Activated CD4-positive, alpha-beta memory T cell treated with anti-CD3 and anti-CD28 coated beads, Interleukin-2, amount 10 ng/mL, durations not matched to agents 7 days and 5 days (primary cell): ENCODE measurements around the gene HK1. TPM values are rescaled to one million over a fixed set of nuclear protein-coding genes. Genes with fewer than 3 reads are reported as not detected.

Experiments
- CTCF ChIA-PET: fragments of 350-600 bp; sonication (Branson Sonifier 250); formaldehyde crosslinking; loops from one replicate; lab custom pipeline; 2021; ENCODE audit warnings: antibody characterized with exemption, inconsistent platforms; lab: Charles Lee
- POLR2A ChIA-PET: fragments of 350-600 bp; sonication (Branson Sonifier 250); formaldehyde crosslinking; loops from one replicate; lab custom pipeline; 2021; ENCODE audit warnings: antibody characterized with exemption; lab: Charles Lee
- DNase-seq: peaks from one replicate; pipeline ENCODE4 v3.0.0-alpha.2; 2020
- H3K27ac Mint-ChIP-seq: one replicate; pipeline ENCODE4 v1.8.0; 2021; ENCODE audit warnings: mild to moderate bottlenecking, mixed read lengths
- H3K27me3 Mint-ChIP-seq: one replicate; pipeline ENCODE4 v1.8.0; 2021; ENCODE audit warnings: mixed read lengths
- H3K36me3 Mint-ChIP-seq: one replicate; pipeline ENCODE4 v1.8.0; 2021; ENCODE audit warnings: low read depth, mixed read lengths
- H3K4me1 Mint-ChIP-seq: one replicate; pipeline ENCODE4 v1.8.0; 2021; ENCODE audit warnings: mixed read lengths
- H3K4me3 Mint-ChIP-seq: one replicate; pipeline ENCODE4 v1.8.0; 2021; ENCODE audit warnings: mild to moderate bottlenecking, mixed read lengths
- H3K9me3 Mint-ChIP-seq: one replicate; pipeline ENCODE4 v1.8.0; 2021; ENCODE audit warnings: mixed read lengths
- total RNA-seq, 2 experiments: library from RNA; stranded (reverse); gene quantifications; one replicate each; pipeline ENCODE4 v1.2.3, GENCODE V29; 2021

The HK1 gene
- total RNA-seq, 2 experiments from 2014 or later: 142 to 146 TPM

DNA sequence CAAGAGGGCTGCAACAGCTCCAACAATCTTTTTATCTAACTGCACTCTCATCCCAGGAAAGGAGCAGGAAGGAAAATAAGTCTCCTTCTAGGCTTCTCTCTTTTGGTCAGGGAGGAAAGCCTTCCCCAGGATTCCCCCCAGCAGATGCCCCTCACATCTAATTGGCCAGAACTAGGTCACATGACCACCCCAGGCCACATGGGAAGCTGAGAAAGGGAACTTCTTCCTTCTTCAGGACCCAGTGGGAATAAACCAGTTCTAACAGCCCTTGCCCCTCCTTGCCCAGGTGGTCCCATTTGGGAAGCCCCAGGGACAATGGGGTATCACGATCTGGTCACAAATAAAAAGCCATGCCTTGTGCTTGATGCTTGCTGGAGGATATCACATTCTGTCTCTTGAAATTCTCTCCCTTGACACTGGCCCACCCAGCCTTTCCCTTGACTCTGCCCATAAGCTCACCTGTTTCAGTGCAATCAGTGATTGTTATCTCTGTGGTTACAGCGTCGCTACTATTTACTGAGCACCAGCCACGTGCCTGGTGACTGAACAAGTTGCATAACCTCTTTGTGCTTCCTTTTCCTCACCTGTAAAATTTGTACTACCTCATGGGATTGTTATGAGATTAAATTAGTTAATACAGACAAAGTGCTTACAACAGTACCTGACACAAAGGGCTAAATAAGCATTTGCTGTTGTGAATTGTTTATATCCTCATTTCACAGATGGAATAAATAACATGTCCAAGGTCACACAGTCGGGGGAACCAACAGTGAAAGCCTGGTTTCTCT is 147.4 kb downstream of the HK1 start:
- Mint-ChIP-seq H3K36me3 (no peaks in the 10 kb centered on the region), H3K27ac (no peak overlapping the region), H3K27me3 (peaks cover 4% of the 10 kb centered on the region), H3K4me1 (peaks cover 46% of the 10 kb centered on the region), H3K9me3 (no peaks in the 10 kb centered on the region), H3K4me3 (no peak overlapping the region)
- ChIA-PET POLR2A (interaction anchor here (2.2 kb wide), 1 partner anchor 9 kb away, joined by 5 read pairs; the partner anchor contains the start of gene TACR2), CTCF (interaction anchor here (1.5 to 1.7 kb wide), 3 partner anchors 17 to 210 kb away, joined by 3 to 5 read pairs (median 5); no protein-coding TSS in a partner anchor)
- peak; percentile 34 for DNase-seq

DNA sequence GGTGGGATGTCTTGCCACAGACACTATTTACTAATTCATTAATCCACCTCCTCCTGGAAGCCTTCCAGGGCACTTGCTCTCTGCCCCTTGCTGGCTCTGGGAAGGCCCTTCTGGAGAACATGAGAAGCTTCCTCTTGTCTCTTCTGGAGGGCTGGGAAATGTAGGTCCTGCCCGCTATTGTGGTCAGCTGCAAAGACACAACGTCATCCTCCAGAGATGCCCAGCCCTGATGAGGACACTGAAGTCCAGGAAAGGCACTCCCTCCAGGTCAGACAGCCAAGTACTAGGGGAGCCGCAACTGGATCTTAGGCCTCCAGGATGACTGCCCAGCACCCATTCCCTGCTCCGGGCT is 148.1 kb downstream of the HK1 start:
- Mint-ChIP-seq H3K27ac (no peak overlapping the region), H3K4me3 (no peak overlapping the region), H3K27me3 (peaks cover 4% of the 10 kb centered on the region), H3K36me3 (no peaks in the 10 kb centered on the region), H3K4me1 (peaks cover 46% of the 10 kb centered on the region), H3K9me3 (no peaks in the 10 kb centered on the region)
- ChIA-PET POLR2A (interaction anchor here (2.2 kb wide), 1 partner anchor 9 kb away, joined by 5 read pairs; the partner anchor contains the start of gene TACR2), CTCF (interaction anchor here (0.9 to 1.5 kb wide), 3 partner anchors 23 to 210 kb away, joined by 3 to 5 read pairs (median 3); no protein-coding TSS in a partner anchor)
- no peak for DNase-seq

DNA sequence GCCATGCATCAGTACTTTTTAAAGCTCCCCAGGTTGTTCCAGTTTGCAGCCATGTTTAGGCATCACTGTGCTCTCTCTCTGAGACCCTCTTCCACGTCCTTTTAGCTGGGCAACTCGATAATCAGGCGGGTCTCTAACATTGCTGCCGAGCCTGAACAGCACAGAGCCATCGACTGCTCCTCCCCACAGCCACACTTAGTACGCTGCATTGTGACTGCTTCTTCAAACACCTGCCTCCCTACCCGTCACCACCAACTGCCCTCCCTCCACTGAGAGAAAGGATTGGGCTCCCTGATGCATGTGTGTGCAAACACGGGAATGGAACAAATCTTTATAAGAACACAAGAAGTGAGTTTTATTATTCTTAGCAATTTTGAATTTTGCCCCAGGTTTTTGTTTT is 149.9 kb downstream of the HK1 start:
- no peak overlapping the region for H3K27ac Mint-ChIP-seq
- ChIA-PET POLR2A (no interaction called here), CTCF (interaction anchor here (0.9 to 2.1 kb wide), 5 partner anchors 18 to 87 kb away, joined by 3 to 17 read pairs (median 4); no protein-coding TSS in a partner anchor)
- H3K4me3 Mint-ChIP-seq: no peak overlapping the region
- H3K36me3 Mint-ChIP-seq: no peaks in the 10 kb centered on the region
- peaks cover 4% of the 10 kb centered on the region for H3K27me3 Mint-ChIP-seq
- no peak for DNase-seq
- H3K4me1 Mint-ChIP-seq: peaks cover 42% of the 10 kb centered on the region
- H3K9me3 Mint-ChIP-seq: no peaks in the 10 kb centered on the region

DNA sequence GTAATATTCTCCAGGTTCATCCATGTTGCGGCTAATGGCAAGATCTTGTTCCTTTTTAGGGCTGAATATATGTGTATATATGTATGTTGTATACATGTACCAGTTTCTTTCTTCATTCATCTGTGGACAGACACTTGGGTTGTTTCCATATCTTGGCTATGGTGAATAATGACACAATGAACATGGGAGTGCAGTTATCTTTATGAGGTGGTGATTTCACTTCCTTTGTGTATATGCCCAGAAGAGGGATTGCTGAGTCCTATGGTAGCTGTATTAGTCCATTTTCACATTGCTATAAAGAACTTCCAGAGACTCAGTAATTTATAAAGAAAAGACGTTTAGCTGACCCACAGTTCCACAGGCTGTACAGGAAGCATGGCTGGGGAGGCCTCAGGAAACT is 155.9 kb downstream of the HK1 start:
- H3K4me1 Mint-ChIP-seq: no peaks in the 10 kb centered on the region

DNA sequence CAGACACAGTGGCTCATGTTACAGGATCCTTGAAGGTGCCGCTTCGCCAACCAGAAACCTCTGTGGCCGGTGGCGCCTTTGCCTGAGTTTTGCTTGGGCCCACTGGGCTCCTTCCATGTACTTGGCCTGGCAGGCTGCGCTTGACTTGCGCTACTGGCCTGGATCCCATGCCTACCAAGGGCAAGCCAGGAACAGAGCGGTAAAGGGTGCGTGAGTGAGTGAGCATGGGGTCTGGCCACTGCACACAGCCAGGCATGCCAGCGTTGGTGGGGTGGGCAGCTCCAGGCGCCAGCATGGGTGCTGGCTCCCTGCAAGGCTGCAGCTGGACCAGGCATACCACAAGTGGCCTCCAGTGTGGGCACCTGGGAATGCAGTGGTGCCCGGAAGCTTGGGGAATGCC is 156.6 kb downstream of the HK1 start:
- H3K9me3 Mint-ChIP-seq: no peaks in the 10 kb centered on the region
- H3K36me3 Mint-ChIP-seq: no peaks in the 10 kb centered on the region
- POLR2A ChIA-PET: no interaction called here
- H3K4me3 Mint-ChIP-seq: no peak overlapping the region
- peaks cover 10% of the 10 kb centered on the region for H3K27me3 Mint-ChIP-seq
- H3K4me1 Mint-ChIP-seq: no peaks in the 10 kb centered on the region
- CTCF ChIA-PET: no interaction called here
- no peak for DNase-seq
- H3K27ac Mint-ChIP-seq: no peak overlapping the region

More for the DNA sequence above, 155.9 kb downstream of the HK1 start:
- no peak overlapping the region for H3K4me3 Mint-ChIP-seq
- no peaks in the 10 kb centered on the region for H3K9me3 Mint-ChIP-seq
- CTCF ChIA-PET: no interaction called here
- peaks cover 10% of the 10 kb centered on the region for H3K27me3 Mint-ChIP-seq
- POLR2A ChIA-PET: no interaction called here
- H3K27ac Mint-ChIP-seq: no peak overlapping the region
- DNase-seq: no peak
- no peaks in the 10 kb centered on the region for H3K36me3 Mint-ChIP-seq

GRCh38 chr10:69435966-69436520 is 157.7 kb downstream of the HK1 start:
- Mint-ChIP-seq H3K4me3 (no peak overlapping the region), H3K27me3 (peaks cover 10% of the 10 kb centered on the region), H3K9me3 (no peaks in the 10 kb centered on the region), H3K36me3 (no peaks in the 10 kb centered on the region), H3K27ac (no peak overlapping the region), H3K4me1 (no peaks in the 10 kb centered on the region)
- DNase-seq: no peak
- ChIA-PET POLR2A (no interaction called here), CTCF (no interaction called here)

DNA sequence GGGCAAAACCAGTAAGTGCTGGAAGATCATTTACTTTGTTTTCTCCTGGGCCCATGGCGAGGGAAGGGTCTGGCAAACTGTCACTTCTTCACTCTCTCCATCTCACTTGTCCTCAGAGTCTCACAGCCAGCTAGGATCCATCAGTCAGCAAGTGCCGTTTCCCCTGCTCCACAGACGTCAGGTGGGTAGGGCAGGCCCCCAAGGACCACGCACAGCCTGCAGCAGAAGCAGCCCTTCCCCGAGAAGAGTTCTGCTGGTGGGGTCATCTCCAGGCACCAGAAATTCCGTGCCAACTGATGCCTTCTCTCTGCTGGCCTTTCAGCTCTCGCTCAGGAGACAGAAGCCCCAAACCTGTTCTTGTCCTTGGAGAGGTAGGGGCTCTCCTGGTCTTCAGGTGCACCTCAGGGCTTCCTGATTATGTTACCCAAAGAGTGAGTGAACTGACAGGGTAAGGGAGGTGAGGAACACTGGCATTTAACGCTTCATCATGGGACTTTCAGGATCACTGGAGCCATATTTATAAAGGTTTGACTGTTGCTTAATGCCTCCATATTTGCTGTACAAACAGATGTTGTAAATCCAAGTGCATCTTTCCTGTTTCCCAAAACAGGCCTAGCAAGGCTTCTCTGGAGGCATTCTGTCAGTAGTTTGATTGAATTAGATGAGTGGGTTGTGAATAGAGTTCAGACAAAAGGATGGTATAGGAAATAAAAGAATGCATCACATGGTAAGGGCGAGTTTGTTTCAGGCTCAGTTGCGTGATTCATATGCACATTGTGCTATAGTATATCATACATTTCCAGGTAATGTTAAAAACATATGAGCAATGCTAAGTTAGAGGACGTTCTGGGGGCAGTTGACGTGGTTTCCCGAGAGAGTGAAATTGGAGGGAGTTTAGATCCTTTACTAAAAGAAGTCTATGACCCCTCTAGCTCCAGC is 159.3 kb downstream of the HK1 start:
- ChIA-PET POLR2A (no interaction called here), CTCF (interaction anchor here (1.0 kb wide), 1 partner anchor 12 kb away, joined by 3 read pairs; no protein-coding TSS in a partner anchor)
- no peak for DNase-seq
- H3K36me3 Mint-ChIP-seq: no peaks in the 10 kb centered on the region
- H3K9me3 Mint-ChIP-seq: no peaks in the 10 kb centered on the region
- no peak overlapping the region for H3K4me3 Mint-ChIP-seq
- no peak overlapping the region for H3K27ac Mint-ChIP-seq
- H3K4me1 Mint-ChIP-seq: no peaks in the 10 kb centered on the region
- H3K27me3 Mint-ChIP-seq: peaks cover 12% of the 10 kb centered on the region

- no peaks in the 10 kb centered on the region for H3K4me1 Mint-ChIP-seq
- H3K4me3 Mint-ChIP-seq: no peak overlapping the region
- H3K9me3 Mint-ChIP-seq: no peaks in the 10 kb centered on the region
- peaks cover 18% of the 10 kb centered on the region for H3K27me3 Mint-ChIP-seq
- no peak overlapping the region for H3K27ac Mint-ChIP-seq
- POLR2A ChIA-PET: no interaction called here
- CTCF ChIA-PET: interaction anchor here (1.0 to 1.3 kb wide), 2 partner anchors 11 kb away, joined by 3 read pairs; no protein-coding TSS in a partner anchor
- H3K36me3 Mint-ChIP-seq: no peaks in the 10 kb centered on the region
- DNase-seq: no peak
Observed at GRCh38 chr10:69438536-69439349, 160.4 kb downstream of the HK1 start.

DNA sequence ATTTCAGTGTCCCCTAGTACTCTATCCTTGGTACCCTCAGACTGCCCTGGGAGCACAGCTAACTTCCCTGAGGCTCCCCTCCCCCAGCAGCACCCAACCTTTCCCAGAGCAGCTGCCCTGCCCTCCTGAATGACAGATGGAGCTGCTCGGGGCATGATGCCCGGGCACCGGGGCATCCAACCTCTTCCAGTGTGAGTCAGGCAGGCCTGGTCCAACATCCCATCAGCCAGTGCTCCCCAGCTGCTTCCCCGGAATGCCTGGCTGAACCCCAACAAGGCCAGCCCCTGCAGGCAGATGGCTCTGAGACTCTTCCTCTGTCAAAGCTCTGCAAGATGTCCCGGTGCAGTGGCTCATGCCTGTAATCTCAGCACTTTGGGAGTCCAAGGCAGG is 161.0 kb downstream of the HK1 start:
- Mint-ChIP-seq H3K36me3 (no peaks in the 10 kb centered on the region), H3K27me3 (peaks cover 20% of the 10 kb centered on the region), H3K9me3 (no peaks in the 10 kb centered on the region), H3K4me1 (no peaks in the 10 kb centered on the region), H3K4me3 (no peak overlapping the region), H3K27ac (no peak overlapping the region)
- ChIA-PET POLR2A (no interaction called here), CTCF (interaction anchor here (0.7 to 1.3 kb wide), 2 partner anchors 10 to 143 kb away, joined by 3 read pairs; no protein-coding TSS in a partner anchor)
- no peak for DNase-seq

GRCh38 chr10:69439813-69440506 is 161.7 kb downstream of the HK1 start:
- DNase-seq: no peak
- H3K36me3 Mint-ChIP-seq: no peaks in the 10 kb centered on the region
- no peak overlapping the region for H3K4me3 Mint-ChIP-seq
- H3K27me3 Mint-ChIP-seq: peaks cover 20% of the 10 kb centered on the region
- ChIA-PET CTCF (interaction anchor here (0.7 to 1.3 kb wide), 4 partner anchors 8 to 142 kb away, joined by 3 to 5 read pairs (median 3); no protein-coding TSS in a partner anchor), POLR2A (no interaction called here)
- no peak overlapping the region for H3K27ac Mint-ChIP-seq
- H3K4me1 Mint-ChIP-seq: no peaks in the 10 kb centered on the region
- H3K9me3 Mint-ChIP-seq: no peaks in the 10 kb centered on the region

GRCh38 chr10:69443354-69443753 is 165.1 kb downstream of the HK1 start:
- ChIA-PET POLR2A (no interaction called here), CTCF (no interaction called here)
- Mint-ChIP-seq H3K9me3 (no peaks in the 10 kb centered on the region), H3K4me3 (no peak overlapping the region), H3K27me3 (peaks cover 10% of the 10 kb centered on the region), H3K4me1 (peaks cover 20% of the 10 kb centered on the region), H3K36me3 (no peaks in the 10 kb centered on the region), H3K27ac (no peak overlapping the region)
- DNase-seq: no peak
